Activated T-cell treated with anti-CD3 and anti-CD28 coated beads, Interleukin-2, amount 50 U/mL, for 4 hours (primary cell): ENCODE measurements around the gene LOC128125822.
A peak's percentile ranks its signal among the peaks of the same experiment; 100 is the strongest.
"Not testable (repeated sequence)": the region's sequence is repeated elsewhere in the genome, so short reads cannot be mapped to it uniquely, and the experiment has no call there.

ENCODE experiments used
- ATAC-seq, 2 donors: fragments of 200-7000 bp; cut with Tn5 transposase; one replicate each; pipeline ENCODE4 v1.10.0; 2021
- DNase-seq: peaks from one replicate; pipeline ENCODE4 v3.0.0-alpha.2; 2020
- H3K27me3 Mint-ChIP-seq: one replicate; pipeline ENCODE4 v1.8.0; 2021; ENCODE audit warnings: low read depth, mixed read lengths
- H3K36me3 Mint-ChIP-seq: one replicate; pipeline ENCODE4 v1.8.0; 2022; ENCODE audit warnings: mixed read lengths; ENCODE audit not compliant: insufficient read depth
- H3K4me1 Mint-ChIP-seq: one replicate; pipeline ENCODE4 v1.8.0; 2021; ENCODE audit warnings: low read depth, mixed read lengths
- H3K4me3 Mint-ChIP-seq: one replicate; pipeline ENCODE4 v1.8.0; 2021; ENCODE audit warnings: mild to moderate bottlenecking, moderate library complexity, mixed read lengths
- H3K9me3 Mint-ChIP-seq: one replicate; pipeline ENCODE4 v1.8.0; 2021; ENCODE audit warnings: mixed read lengths

The LOC128125822 gene

DNA sequence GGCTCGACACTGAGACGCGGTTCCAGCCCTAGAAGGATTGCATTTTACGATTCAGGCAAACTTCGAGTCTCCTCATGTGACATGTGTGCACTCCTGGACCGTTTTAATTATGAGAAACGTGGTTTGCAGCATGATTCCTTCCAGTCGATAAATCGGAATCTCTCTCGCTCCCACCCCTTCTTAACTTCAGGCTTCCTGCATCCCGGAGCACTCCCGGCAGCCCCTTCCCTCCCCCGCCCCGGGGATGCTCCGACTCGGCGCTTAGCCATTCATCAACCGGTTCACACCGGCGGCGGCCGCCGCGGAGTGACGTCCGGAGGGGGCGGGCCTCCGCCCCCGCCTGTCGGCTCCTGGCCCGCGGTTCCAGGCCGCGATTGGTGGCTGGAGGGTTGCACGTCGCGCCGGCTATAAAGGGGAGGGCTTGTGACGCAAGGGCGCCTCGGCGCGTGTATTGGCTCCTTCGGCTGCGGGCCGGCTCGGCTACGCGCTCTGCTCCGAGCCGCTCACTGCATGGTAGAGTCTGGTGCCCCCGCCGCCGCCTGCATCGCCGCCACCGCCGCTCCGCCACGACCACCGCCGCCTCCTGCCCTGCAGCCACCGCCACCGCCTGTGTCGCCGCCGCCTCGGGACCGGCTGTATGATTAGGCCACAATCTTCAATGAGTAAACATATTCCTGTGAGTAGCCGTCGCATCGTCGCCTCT, at the start of gene LOC128125822, which contains the start of gene PTP4A1:
LOC128125822 (plus strand) TSS at position 437 of the 703 bp plus-strand sequence.
PTP4A1 (plus strand) TSS at position 437 of the 703 bp plus-strand sequence. CDS start 4,401 bp downstream, outside the sequence.
- peak; percentile 96 for DNase-seq

DNA sequence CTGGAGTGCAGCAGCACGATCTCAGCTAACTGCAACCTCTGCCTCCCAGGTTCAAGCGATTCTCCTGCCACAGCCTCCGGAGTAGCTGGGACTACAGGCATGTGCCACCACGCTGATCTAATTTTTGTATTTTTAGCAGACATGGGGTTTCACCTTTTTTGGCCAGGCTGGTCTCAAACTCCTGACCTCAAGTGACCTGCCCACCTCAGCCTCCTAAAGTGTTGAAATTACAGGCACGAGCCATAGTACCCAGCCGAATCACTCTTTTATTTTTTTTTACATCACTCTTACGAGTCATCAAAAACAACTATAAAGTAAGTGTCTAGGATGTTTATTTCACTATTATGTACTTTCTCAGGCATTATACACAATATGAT, 49.4 kb upstream of the LOC128125822 start:
- not testable (repeated sequence) for H3K9me3 Mint-ChIP-seq, H3K4me1 Mint-ChIP-seq, H3K27me3 Mint-ChIP-seq, H3K4me3 Mint-ChIP-seq, H3K36me3 Mint-ChIP-seq, DNase-seq, ATAC-seq

More for the DNA sequence above, at the start of gene LOC128125822, which contains the start of gene PTP4A1:
- Mint-ChIP-seq H3K27me3 (no peaks in the 10 kb centered on the region), H3K4me1 (peaks cover 33% of the 10 kb centered on the region), H3K4me3 (peak within 1 kb of the TSS; percentile 94), H3K9me3 (no peaks in the 10 kb centered on the region), H3K36me3 (peaks cover 10% of the 10 kb centered on the region)
- ATAC-seq: peak; percentile 94 to 96

DNA sequence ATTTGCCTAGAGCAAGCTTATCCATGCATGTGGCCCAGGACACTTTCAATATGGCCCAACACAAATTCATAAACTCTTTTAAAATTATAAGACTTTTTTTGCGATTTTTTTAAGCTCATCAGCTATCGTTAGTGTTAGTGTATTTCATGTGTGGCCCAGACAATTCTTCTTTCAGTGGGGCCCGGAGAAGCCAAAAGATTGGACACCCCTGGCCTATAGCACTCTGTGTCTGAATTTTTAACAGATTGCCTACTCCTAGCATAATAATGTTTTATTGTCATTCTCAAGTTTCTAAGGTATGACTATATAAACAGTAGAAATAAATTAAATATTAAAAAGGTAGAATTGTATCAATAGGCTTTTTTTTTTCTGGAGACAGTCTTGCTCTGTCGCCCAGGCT, 48.6 kb upstream of the LOC128125822 start:
- Mint-ChIP-seq H3K27me3 (no peaks in the 10 kb centered on the region), H3K9me3 (no peaks in the 10 kb centered on the region), H3K4me1 (peaks cover 2% of the 10 kb centered on the region), H3K36me3 (no peaks in the 10 kb centered on the region), H3K4me3 (no peak overlapping the region)
- ATAC-seq: no peak
- DNase-seq: no peak

DNA sequence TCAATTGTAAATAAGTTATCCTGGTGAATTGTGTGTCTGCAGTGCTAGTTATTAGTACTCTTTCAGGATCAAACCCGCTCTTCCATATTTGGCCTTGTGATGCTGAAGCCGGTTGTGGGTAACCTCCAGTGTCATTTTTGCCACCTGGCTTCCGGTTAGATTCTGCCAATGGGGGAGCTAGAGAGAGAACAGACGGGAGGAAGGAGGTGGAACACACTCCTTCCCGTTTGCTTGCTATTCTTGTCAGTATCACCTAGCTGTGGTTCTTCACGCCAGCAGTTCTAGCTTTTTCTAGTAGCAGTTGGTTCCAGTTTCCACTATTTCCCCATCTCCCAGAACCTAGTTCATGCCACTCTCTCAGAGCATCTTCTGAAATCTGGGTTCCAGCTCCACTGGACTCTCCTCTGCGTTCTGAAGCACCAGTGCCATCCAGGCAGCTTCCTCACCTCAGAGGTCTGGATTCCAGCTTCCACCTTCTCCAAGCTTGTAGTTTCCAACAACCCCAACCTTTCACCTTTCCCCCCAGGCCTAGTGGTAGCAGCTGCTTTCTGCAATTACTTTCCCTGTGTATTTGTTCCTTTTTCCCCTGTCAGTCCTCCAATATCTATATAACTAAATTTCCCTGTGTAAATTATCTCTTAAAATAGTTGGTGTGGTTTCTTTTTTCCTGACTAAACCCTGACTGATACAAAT, 46.9 kb upstream of the LOC128125822 start:
- no peak overlapping the region for H3K4me3 Mint-ChIP-seq
- no peaks in the 10 kb centered on the region for H3K36me3 Mint-ChIP-seq
- H3K4me1 Mint-ChIP-seq: peaks cover 11% of the 10 kb centered on the region
- H3K9me3 Mint-ChIP-seq: no peaks in the 10 kb centered on the region
- H3K27me3 Mint-ChIP-seq: no peaks in the 10 kb centered on the region
- DNase-seq (no peak), ATAC-seq (no peak)

DNA sequence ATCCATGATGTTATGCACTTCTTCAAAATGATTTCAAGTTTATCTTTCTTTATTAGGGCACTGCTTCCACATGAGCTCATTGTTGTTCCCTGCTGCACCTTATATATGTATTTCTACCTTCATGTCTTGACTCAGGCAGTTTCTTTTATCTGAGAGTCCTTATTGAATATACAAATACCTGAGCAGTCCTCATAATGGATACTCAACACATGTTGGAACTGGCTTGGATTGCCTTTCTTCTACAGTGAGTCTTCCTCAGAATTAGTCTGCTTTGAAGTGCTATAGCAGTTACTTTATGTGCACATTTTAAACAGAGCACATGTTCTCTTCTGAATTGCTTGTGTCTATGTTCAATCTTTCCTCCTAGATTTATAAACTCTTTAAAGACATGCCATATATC, 45.3 kb upstream of the LOC128125822 start:
- Mint-ChIP-seq H3K9me3 (no peaks in the 10 kb centered on the region), H3K36me3 (no peaks in the 10 kb centered on the region), H3K4me3 (no peak overlapping the region), H3K27me3 (no peaks in the 10 kb centered on the region), H3K4me1 (peaks cover 11% of the 10 kb centered on the region)
- DNase-seq: no peak
- ATAC-seq: no peak

DNA sequence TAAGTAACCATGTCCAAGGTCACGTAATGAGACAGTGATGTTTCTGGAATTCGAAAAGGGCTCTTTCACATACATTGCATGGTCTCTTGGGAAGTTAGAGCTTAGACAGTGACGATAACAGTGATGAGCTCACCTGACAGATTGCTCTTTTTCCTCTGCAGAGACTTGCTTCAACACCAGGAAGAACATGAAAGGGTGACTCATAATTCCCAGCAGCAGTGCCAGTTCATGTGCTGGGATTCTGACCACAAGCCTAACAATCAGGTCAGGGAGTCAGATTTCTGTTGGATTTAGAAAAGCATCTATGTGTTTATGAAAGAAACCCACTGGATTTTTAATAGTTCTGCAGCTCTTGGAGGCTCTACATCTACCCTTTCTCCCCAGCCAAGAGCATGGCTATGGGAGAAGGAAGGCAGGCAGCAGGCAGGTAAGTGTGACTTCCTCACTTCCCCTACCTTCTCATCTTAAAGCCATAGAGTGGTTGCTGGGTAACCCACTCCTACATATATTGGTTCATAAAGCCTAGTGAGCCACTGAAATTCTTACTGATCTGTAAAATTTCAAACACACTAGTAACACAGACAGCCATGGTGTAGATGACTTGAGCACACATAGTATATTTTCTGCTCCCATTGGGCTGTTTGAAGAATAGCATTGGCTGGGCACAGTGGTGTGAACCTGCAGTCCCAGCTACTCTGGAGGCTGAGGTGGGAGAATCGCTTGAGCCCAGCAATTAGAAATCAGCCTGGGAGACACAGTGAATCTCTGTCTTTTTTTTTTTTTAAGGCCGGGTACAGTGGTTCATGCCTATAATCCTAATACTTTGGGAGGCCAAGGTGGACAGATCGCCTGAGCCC, 44.4 kb upstream of the LOC128125822 start:
- Mint-ChIP-seq H3K4me3 (no peak overlapping the region), H3K9me3 (no peaks in the 10 kb centered on the region), H3K4me1 (peaks cover 11% of the 10 kb centered on the region), H3K27me3 (no peaks in the 10 kb centered on the region), H3K36me3 (no peaks in the 10 kb centered on the region)
- DNase-seq: no peak
- ATAC-seq: no peak

DNA sequence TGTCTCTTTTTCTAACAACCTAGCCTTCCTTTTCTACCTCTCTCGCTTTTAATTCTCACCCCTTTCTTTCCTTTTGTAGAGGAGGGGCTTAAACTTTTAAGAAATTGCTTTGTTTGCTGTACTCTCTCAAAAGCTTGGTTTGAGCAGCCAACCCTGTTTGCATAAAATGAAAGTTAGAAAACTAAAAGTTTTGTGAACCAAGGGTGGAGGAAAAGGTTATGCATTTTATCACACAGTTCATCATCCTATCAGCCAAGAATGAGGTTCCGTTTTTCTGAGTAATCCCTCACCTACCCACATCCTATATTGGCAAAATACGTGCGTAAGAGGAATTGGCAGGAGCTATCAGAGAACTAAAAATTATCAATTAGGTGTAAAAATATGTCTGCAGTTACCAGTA, 42.8 kb upstream of the LOC128125822 start:
- ATAC-seq: peak; percentile 30 to 46
- DNase-seq: no peak
- no peaks in the 10 kb centered on the region for H3K9me3 Mint-ChIP-seq
- H3K36me3 Mint-ChIP-seq: no peaks in the 10 kb centered on the region
- no peaks in the 10 kb centered on the region for H3K27me3 Mint-ChIP-seq
- H3K4me3 Mint-ChIP-seq: peak overlapping the region; percentile 36
- H3K4me1 Mint-ChIP-seq: peaks cover 11% of the 10 kb centered on the region

DNA sequence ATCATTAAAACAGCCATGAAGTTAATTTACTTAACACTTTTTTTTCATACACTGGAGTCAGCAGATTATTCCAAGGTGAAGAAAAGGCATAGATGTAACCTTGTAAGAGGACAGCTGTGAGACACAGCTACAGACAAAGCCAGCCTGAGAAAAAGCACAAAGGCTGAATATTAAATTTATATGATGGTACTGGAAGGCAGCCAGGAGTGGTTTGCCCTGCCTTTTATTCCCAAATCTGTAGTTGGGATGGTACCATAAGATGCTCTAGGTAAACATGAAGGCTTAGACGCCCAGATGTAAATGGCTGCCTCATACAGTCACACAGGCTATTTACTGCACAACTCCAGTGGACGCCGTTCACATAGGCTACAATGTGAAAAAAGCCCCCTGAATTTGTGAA, 42.1 kb upstream of the LOC128125822 start:
- no peaks in the 10 kb centered on the region for H3K36me3 Mint-ChIP-seq
- ATAC-seq: no peak
- H3K4me1 Mint-ChIP-seq: peaks cover 10% of the 10 kb centered on the region
- H3K4me3 Mint-ChIP-seq: no peak overlapping the region
- H3K9me3 Mint-ChIP-seq: no peaks in the 10 kb centered on the region
- H3K27me3 Mint-ChIP-seq: no peaks in the 10 kb centered on the region
- no peak for DNase-seq

DNA sequence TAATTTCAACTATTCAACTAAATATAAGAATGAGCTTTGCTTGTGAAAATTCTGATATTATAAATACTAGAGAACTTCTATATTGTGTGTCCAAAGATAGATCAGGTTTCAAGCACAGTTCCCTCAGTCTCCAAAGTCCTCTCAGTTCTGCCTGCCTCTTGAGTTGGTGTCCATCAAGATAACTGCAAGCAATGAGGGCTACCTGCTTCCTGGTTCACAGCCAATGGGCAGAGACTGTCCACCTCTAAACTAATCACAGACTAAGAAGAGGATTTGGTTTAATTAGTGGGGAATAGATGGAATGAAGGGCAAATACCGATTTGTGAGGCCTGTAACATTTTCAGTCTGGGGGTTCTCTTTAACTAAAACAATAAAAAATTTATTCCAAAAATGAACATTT, 41.3 kb upstream of the LOC128125822 start:
- no peak for ATAC-seq
- Mint-ChIP-seq H3K36me3 (no peaks in the 10 kb centered on the region), H3K27me3 (no peaks in the 10 kb centered on the region), H3K4me1 (peaks cover 9% of the 10 kb centered on the region), H3K4me3 (no peak overlapping the region), H3K9me3 (no peaks in the 10 kb centered on the region)
- no peak for DNase-seq

DNA sequence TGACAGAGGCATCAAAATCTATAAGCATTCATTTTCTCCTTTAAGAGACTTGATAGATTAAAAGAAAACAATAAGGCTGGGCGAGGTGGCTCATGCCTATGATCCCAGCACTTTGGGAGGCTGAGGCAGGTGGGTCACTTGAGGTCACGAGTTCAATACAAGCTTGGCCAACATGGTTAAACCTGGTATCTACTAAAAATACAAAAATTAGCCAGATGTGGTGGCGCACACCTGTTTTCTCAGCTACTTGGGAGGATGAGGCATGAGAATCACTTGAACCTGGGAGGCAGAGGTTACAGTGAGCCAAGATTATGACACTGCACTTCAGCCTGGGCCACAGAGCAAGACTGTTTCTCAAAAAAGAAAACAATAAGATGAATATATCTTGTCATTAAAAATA, 39.3 kb upstream of the LOC128125822 start:
- ATAC-seq: no peak
- H3K36me3 Mint-ChIP-seq: no peaks in the 10 kb centered on the region
- H3K4me1 Mint-ChIP-seq: peaks cover 9% of the 10 kb centered on the region
- no peaks in the 10 kb centered on the region for H3K27me3 Mint-ChIP-seq
- H3K4me3 Mint-ChIP-seq: no peak overlapping the region
- no peaks in the 10 kb centered on the region for H3K9me3 Mint-ChIP-seq
- DNase-seq: no peak

DNA sequence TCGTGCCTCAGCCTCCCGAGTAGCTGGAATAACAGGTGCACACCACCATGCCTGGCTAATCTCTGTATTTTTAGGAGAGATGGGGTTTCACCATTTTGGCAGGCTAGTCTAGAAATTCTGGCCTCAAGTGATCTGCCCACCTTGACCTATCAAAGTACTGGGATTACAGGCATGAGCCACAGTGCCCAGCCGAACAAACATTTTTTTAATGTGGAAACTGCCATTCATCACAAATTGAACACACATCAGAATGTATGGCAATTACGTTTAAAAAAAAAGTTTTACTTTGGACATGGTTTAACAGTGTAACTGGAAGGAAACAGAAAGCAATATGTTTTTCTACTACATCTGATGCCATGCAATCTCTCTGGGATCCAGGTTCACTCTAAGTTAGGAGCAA, 38.3 kb upstream of the LOC128125822 start:
- ATAC-seq (no peak), DNase-seq (no peak)
- H3K4me3 Mint-ChIP-seq: no peak overlapping the region
- peaks cover 9% of the 10 kb centered on the region for H3K4me1 Mint-ChIP-seq
- no peaks in the 10 kb centered on the region for H3K36me3 Mint-ChIP-seq
- H3K9me3 Mint-ChIP-seq: no peaks in the 10 kb centered on the region
- no peaks in the 10 kb centered on the region for H3K27me3 Mint-ChIP-seq

DNA sequence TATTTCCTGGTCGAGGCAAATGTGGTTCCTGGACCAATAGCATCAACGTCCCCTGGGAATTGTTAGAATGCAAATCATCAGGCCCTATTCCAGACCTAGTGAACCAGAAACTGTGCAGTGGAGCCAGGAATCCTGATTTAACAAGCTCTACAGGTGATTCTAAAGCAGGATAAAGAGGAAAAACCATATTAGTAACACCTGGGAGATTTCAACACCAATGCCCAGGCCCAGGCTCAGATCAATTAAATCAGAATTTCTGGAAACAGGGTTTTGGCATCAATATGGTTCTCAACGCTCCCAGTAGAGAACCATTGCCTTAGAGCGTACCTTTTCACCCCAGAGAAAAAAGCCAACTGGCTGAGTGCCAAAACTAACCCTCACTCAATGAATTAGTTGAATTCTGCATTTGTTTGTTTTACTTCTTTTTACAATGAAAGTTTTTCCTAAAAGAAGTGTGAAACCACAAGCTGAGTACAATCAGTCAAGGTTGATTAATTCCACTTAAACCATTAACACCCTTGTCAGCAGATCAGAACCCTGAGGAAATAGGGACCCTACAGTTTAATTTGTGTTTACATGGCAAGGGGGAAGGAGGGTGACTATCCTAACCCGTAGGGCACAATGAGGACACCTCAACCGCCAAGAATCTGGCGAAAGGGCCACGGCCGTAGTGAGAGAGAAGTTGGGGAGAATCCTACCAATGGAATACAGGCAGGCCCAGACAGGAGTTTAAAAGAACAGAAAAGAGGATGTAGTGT, 34.9 kb upstream of the LOC128125822 start:
- ATAC-seq (no peak), DNase-seq (no peak)
- Mint-ChIP-seq H3K9me3 (no peaks in the 10 kb centered on the region), H3K4me3 (no peak overlapping the region), H3K27me3 (peaks cover 10% of the 10 kb centered on the region), H3K36me3 (no peaks in the 10 kb centered on the region), H3K4me1 (no peaks in the 10 kb centered on the region)

DNA sequence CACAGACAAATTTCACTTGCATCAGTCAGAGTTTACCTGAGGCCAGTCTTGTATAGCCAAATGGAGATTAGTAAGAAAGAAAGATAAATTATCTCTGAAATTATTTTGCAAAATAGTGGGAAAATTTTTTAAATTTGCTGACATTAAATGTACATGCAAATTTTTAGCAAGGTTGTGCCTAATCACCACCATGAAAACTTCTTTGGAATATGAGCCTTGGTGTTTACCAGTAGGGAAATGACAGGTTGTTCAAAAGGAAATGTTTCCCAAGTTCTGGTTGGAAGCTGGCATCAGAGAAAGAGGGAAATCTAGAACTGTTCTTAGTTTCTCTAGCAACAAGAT, 34.4 kb upstream of the LOC128125822 start:
- Mint-ChIP-seq H3K9me3 (no peaks in the 10 kb centered on the region), H3K27me3 (peaks cover 13% of the 10 kb centered on the region), H3K4me1 (no peaks in the 10 kb centered on the region), H3K4me3 (no peak overlapping the region), H3K36me3 (no peaks in the 10 kb centered on the region)
- ATAC-seq: no peak
- no peak for DNase-seq

DNA sequence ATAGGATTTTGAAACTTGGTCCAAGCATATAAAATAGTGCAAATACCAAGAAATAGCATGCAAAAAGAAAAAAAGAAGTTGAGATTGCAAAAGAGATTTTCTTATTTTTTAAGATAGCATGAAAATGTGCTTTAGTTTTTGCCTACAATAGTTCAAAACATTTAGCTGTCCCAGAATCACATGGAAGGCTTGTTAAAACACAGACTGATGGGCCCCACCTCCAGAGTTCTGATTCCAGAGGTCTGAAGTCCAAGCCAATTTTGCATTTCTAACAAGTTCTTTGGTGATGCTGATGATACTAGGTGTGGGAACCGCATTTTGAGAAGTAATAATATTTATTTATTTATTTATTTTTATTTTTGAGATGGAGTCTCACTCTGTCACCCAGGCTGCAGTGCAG, 33.7 kb upstream of the LOC128125822 start:
- H3K4me3 Mint-ChIP-seq: no peak overlapping the region
- ATAC-seq: no peak
- no peak for DNase-seq
- no peaks in the 10 kb centered on the region for H3K36me3 Mint-ChIP-seq
- H3K27me3 Mint-ChIP-seq: peaks cover 13% of the 10 kb centered on the region
- no peaks in the 10 kb centered on the region for H3K4me1 Mint-ChIP-seq
- no peaks in the 10 kb centered on the region for H3K9me3 Mint-ChIP-seq
